Measurements from ENCODE around the gene PTK6.
A peak's percentile ranks its signal among the peaks of the same experiment; 100 is the strongest.

DNA sequence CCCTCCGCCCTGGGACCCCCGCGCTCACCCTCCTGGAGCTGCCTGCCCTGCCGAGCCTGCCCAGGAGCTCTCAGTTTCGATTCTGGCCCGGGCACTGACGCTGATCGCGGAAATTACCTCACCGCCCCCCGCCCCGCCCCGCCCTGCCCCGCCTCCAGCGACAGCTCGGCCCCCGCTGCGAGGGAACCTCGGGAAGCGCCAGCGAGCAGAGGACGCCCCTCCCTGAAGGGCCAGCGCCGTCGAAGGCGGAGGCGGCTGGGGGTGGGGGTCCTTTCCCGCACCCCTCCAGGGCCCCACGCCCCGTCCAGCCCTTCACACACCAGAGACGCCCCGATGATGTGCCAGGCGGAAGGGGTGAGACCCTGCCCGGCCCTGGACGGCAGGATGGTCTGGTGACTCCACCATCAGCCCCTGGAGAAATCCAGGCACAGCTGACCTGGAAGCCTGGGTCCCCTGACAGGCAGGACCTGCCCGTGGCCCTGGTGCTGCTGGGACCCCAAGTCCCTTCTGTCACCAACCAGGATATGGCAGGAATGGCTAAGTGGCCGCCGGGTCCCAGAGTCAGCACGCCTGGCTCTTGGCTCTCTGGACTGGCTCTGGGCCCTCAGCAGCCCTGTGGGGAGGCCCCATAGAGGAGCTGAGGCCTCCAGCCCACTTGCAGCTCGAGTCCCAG lies 37.1 kb upstream of the PTK6 start, which contains the start of gene HELZ2:
- TF ChIP-seq POLR2A (IDR thresholded peaks at IDR 0.05) = peak in 1 of 2 donors; percentile 21
- TF ChIP-seq, protein P1, sequence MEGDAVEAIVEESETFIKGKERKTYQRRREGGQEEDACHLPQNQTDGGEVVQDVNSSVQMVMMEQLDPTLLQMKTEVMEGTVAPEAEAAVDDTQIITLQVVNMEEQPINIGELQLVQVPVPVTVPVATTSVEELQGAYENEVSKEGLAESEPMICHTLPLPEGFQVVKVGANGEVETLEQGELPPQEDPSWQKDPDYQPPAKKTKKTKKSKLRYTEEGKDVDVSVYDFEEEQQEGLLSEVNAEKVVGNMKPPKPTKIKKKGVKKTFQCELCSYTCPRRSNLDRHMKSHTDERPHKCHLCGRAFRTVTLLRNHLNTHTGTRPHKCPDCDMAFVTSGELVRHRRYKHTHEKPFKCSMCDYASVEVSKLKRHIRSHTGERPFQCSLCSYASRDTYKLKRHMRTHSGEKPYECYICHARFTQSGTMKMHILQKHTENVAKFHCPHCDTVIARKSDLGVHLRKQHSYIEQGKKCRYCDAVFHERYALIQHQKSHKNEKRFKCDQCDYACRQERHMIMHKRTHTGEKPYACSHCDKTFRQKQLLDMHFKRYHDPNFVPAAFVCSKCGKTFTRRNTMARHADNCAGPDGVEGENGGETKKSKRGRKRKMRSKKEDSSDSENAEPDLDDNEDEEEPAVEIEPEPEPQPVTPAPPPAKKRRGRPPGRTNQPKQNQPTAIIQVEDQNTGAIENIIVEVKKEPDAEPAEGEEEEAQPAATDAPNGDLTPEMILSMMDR (IDR thresholded peaks at IDR 0.05) = no peak
